ENCODE results near the gene KAT2B.

Gene KAT2B

GRCh38 chr3:20128358-20128757 lies 88.1 kb downstream of the KAT2B start:
- TF ChIP-seq, protein P1, sequence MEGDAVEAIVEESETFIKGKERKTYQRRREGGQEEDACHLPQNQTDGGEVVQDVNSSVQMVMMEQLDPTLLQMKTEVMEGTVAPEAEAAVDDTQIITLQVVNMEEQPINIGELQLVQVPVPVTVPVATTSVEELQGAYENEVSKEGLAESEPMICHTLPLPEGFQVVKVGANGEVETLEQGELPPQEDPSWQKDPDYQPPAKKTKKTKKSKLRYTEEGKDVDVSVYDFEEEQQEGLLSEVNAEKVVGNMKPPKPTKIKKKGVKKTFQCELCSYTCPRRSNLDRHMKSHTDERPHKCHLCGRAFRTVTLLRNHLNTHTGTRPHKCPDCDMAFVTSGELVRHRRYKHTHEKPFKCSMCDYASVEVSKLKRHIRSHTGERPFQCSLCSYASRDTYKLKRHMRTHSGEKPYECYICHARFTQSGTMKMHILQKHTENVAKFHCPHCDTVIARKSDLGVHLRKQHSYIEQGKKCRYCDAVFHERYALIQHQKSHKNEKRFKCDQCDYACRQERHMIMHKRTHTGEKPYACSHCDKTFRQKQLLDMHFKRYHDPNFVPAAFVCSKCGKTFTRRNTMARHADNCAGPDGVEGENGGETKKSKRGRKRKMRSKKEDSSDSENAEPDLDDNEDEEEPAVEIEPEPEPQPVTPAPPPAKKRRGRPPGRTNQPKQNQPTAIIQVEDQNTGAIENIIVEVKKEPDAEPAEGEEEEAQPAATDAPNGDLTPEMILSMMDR (IDR thresholded peaks at IDR 0.05) = no peak
- no peak for TF ChIP-seq ZFX (IDR thresholded peaks at IDR 0.05; ENCODE audit: borderline replicate concordance)
- no peak overlapping the region for H3K27ac ChIP-seq

GRCh38 chr3:20130106-20130505 lies 89.9 kb downstream of the KAT2B start:
- TF ChIP-seq, protein P1 (IDR thresholded peaks at IDR 0.05) = no peak
- no peak overlapping the region for H3K27ac ChIP-seq

- TF ChIP-seq ZFX (IDR thresholded peaks at IDR 0.05; ENCODE audit: borderline replicate concordance) = no peak
- TF ChIP-seq, protein P1 (IDR thresholded peaks at IDR 0.05) = no peak
- no peak overlapping the region for H3K27ac ChIP-seq
Measured at GRCh38 chr3:20136231-20136630, 96.0 kb downstream of the KAT2B start.

DNA sequence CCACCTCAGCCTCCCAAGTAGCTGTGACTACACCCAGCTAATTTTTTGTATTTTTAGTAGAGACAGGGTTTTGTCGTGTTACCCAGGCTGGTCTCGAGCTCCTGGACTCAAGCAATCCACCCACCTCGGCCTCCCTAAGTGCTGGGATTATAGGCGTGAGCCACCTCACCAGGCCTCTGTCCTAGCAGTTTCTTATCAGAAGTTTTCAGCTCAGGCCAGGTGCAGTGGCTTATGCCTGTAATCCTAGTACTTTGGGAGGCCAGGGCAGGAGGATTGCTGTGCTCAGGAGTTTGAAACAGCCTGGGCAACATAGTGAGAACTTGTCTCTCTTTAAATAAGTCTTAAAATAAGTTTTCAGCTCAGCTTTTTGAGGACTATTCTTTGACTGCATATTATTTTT lies 97.4 kb downstream of the KAT2B start:
- H3K27ac ChIP-seq = no peak overlapping the region
- TF ChIP-seq ZFX (IDR thresholded peaks at IDR 0.05; ENCODE audit: borderline replicate concordance) = no peak
- TF ChIP-seq, protein P1 (IDR thresholded peaks at IDR 0.05) = no peak

DNA sequence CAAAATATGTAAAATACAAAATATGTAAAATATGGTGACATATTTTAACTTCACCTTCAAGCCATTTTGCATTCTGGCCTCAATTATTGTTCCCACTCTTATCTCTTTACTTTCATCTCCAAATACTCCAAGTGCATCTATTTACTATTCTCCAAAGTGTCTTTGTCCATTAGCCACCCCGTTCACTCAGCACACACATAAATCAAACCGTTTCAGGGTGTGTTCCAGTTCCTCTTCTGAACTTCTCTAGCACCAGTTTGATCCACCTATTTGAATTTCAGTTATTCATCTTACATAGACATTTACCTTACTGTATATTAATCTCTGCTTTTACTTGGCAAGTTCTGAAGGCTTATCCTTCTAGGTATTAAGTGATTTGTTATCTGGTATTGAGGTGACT lies 100.6 kb downstream of the KAT2B start:
- TF ChIP-seq, protein P1 (IDR thresholded peaks at IDR 0.05) = no peak
- no peak for TF ChIP-seq ZFX (IDR thresholded peaks at IDR 0.05; ENCODE audit: borderline replicate concordance)
- no peak overlapping the region for H3K27ac ChIP-seq

GRCh38 chr3:20141316-20141715 lies 101.1 kb downstream of the KAT2B start:
- no peak overlapping the region for H3K27ac ChIP-seq
- TF ChIP-seq, protein P1 (IDR thresholded peaks at IDR 0.05) = no peak
- TF ChIP-seq ZFX (IDR thresholded peaks at IDR 0.05; ENCODE audit: borderline replicate concordance) = no peak

GRCh38 chr3:20141851-20142250 lies 101.6 kb downstream of the KAT2B start:
- no peak overlapping the region for H3K27ac ChIP-seq
- TF ChIP-seq ZFX (IDR thresholded peaks at IDR 0.05; ENCODE audit: borderline replicate concordance) = no peak
- TF ChIP-seq, protein P1 (IDR thresholded peaks at IDR 0.05) = no peak
